Left colon (tissue), 2 donors: ENCODE data around the gene CXCL11. TPM values are rescaled to one million over a fixed set of nuclear protein-coding genes. Genes with fewer than 3 reads are reported as not detected.
"Not testable (repeated sequence)": the region's sequence is repeated elsewhere in the genome, so short reads cannot be mapped to it uniquely, and the experiment has no call there.

Experiments used
- ATAC-seq: fragments of 200-7000 bp; cut with Tn5 transposase; one replicate; pipeline ENCODE4 v1.9.1; 2020; ENCODE audit warnings: mild to moderate bottlenecking, moderate library complexity
- DNase-seq, 2 donors: peaks; one replicate each; pipeline ENCODE4 v3.0.0-alpha.2; 2020
- intact Hi-C, 2 donors: fragments of 100-400 bp; cut with DNase I in 1 of 2; cut with micrococcal nuclease in 1 of 2; formaldehyde crosslinking; loops; one replicate each; pipeline versions ENCODE4 v1.11.2 to v1.14.0; 2022; cut with DNase I, micrococcal nuclease
- total RNA-seq, 2 donors: library from RNA; stranded (reverse); fragmentation: NEBNext Ultra II Directional; extraction: Animal tissue kit (Norgen Biotek cat#: 25700); gene quantifications; one replicate each; pipeline ENCODE4 v1.2.1, GENCODE V29; 2021
- donor health status: DM: no; HTN: no; CAD: no.
- donor health status: DM: yes; HTN: yes; CAD: no.

CXCL11 gene
- total RNA-seq, 2 donors from 2014 or later, result 0.36 to 0.46 TPM

GRCh38 chr4:76009311-76009710 is 26.6 kb downstream of the CXCL11 start:
- intact Hi-C loops, result no loop called here
- ATAC-seq (no peak), DNase-seq (no peak)

DNA sequence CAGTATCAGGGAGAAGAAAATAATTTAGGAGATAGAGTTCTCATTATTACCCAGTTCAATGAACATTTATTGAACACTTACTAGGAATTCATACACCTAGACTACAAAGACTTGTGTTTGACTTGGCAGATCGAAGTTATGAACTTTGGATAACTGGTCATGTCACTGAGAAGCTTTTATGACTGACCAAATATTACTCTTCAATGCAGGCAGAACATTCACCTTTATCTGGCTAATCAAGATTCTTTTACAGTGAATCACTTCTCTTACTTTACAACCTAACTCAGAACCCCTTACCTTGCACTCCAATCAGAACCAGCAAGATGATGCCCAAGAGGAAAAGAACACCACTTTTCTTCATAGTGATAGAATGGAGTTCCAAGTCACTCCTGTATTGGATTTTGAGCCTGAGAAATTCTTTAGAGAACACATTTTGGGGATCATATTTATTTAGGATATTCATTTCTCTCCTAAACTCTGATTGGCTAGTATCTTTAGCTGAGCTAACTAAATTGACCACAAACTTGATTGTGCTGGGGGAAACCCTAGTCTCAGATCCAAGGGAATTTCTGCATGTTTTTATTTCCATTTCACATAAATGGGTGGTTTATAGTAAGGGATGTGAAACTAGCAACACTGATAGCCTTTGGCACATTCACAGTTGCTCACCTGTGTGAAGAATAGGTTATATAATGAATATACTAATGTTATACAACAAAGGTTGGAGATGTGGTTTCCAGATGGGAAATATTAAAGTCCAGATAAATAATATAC is 28.6 kb downstream of the CXCL11 start, which contains the start of gene CXCL9:
CXCL9 (minus strand) TSS at position 421 of the 774 bp plus-strand sequence; CDS start at position 361, 60 bp downstream.
- no peak for DNase-seq
- intact Hi-C loops, result no loop called here
- ATAC-seq, result peak; percentile 89

GRCh38 chr4:76003620-76004019 is 32.2 kb downstream of the CXCL11 start:
- ATAC-seq (no peak), DNase-seq (no peak)
- intact Hi-C loops, result no loop called here

DNA sequence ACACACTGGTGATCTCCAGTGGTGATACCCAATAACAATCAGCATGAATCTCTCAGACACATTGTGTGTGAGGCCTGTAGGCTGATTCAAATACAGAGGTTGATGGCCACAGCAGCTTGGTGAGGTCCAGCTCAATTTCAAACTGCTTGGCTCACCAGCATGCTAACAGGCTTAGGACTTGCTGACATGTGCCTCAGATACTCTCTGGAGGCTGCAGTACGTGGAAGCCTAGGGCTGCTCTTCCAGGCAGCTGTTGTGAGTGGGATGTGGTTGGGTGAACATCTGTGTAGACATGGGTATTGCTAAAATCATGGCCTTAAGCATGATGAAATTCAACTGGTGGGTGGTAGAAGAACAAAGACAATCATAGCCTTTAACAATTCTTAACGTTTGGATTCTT is 32.8 kb downstream of the CXCL11 start:
- ATAC-seq (no peak), DNase-seq (no peak)

DNA sequence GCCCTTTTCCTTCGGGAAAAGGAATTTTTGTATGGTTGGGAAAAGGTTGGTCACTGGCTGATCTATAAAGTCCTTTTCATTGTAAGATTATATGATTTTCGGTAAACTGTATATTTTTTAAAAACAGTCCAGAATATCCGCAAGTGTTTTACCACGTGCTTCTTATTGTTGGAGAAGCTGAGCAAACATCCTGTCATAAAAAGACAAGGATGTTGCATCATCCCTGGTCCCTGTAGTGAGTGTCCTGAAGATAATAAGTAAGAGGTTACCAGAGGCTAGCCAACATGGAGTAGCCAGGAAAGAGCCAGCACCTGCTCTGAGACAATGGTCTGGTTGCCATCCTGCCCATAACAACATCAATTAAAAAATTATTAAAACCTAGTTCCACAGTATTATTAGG is 33.7 kb downstream of the CXCL11 start:
- intact Hi-C loops, result no loop called here
- ATAC-seq, result peak; percentile 88
- no peak for DNase-seq

More for the DNA sequence above, 32.8 kb downstream of the CXCL11 start:
- intact Hi-C loops, result no loop called here

GRCh38 chr4:76001700-76002099 is 34.2 kb downstream of the CXCL11 start:
- intact Hi-C loops, result no loop called here
- peak; percentile 34 for ATAC-seq

GRCh38 chr4:76000279-76000678 is 35.6 kb downstream of the CXCL11 start:
- ATAC-seq, result no peak
- no peak for DNase-seq

More at GRCh38 chr4:76001700-76002099, 34.2 kb downstream of the CXCL11 start:
- DNase-seq, result no peak

DNA sequence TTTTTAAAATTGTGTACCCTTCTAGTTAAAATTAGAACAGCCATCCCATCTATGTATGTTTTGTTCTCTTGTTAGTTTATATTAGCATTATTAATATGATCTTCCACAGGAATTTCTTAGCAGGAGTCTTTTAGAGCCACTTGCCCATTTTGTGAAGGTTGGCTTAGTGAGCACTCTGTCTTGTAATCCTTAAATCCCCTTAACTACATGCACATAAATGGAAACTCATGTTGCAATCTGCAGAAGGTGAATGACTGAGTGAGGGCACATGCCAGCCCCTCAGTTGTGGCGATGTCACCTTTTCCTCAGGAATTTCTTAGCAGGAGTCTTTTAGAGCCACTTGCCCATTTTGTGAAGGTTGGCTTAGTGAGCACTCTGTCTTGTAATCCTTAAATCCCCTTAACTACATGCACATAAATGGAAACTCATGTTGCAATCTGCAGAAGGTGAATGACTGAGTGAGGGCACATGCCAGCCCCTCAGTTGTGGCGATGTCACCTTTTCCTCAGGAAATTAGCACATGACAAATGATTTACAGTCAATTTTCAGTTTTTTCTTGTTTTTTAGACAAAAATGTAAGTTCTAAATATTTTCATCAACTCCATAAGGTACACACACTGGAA is 37.2 kb downstream of the CXCL11 start:
- not testable (repeated sequence) for DNase-seq, ATAC-seq
- intact Hi-C loops, result loop anchor here in 1 of 2 donors (5.0 kb wide), 1 partner anchor 69 kb away; no protein-coding TSS in a partner anchor

More at GRCh38 chr4:76000279-76000678, 35.6 kb downstream of the CXCL11 start:
- intact Hi-C loops, result no loop called here

- intact Hi-C loops, result loop anchor here (2.0 to 5.0 kb wide), 2 partner anchors 69 kb away; no protein-coding TSS in a partner anchor
- no peak for DNase-seq
- no peak for ATAC-seq
These were observed 37.9 kb downstream of the CXCL11 start for GRCh38 chr4:75997946-75998345.

- DNase-seq, result no peak
- intact Hi-C loops, result loop anchor here (2.0 to 5.0 kb wide), 2 partner anchors 70 kb away; no protein-coding TSS in a partner anchor
- no peak for ATAC-seq
These were observed 38.8 kb downstream of the CXCL11 start for GRCh38 chr4:75997081-75997480.

- intact Hi-C loops, result loop anchor here (2.0 to 5.0 kb wide), 2 partner anchors 71 to 72 kb away; no protein-coding TSS in a partner anchor
- DNase-seq, result no peak
These were observed 40.1 kb downstream of the CXCL11 start for GRCh38 chr4:75995727-75996126.

GRCh38 chr4:75992462-75992861 is 43.4 kb downstream of the CXCL11 start:
- ATAC-seq (no peak), DNase-seq (no peak)
- intact Hi-C loops, result no loop called here

More at GRCh38 chr4:75995727-75996126, 40.1 kb downstream of the CXCL11 start:
- ATAC-seq, result peak; percentile 64

DNA sequence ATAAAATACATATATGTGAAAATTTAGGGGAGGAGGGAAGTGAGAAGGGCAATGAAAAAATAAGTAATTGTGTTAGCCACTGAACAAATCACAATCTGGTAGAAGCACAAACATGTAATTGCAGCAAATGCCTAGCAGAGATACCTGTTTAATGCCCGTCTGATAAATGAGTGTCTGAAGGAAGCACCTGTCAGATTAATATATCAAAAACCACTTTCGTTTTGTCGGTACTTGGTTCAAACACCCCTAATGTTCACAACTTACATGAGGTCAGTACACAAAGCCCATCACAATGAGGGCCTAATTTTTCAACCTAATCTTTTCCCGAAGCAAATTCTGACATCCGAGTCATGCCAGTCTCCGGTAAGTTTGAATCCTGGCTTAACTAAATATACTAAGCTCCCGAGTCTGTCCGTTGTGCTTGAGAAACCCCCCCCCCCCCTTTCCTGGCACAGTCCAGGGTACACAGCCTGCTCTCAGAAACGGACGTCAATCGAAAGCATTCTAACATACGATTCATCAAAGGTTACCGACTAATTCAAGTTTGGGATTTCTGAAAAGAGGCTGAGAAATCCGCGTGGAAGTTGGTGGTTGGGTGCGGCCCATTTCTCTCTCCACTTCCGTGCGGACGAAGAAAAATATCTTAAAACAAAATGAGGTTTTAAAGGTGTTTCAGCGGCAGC is 45.9 kb downstream of the CXCL11 start:
- ATAC-seq (peak; percentile 25), DNase-seq (no peak)
- intact Hi-C loops, result no loop called here

DNA sequence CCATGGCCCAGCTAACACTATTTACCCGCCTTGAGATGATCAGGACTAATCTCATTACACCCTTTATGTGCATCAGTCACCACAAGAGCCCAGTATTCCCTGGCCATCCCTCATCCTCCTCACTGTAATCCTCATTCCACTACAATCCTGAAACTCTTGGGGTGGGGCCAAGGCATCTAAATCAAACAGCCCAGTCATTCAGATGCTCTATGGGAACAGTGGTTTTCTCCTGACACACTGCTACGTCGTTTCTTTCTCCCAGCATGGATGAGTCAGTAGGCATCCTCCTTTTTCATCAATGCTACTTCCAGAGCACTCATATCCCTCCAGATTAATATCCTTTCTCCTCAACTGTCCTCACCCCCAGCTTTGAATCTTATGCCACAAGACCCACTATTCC is 50.8 kb downstream of the CXCL11 start:
- no peak for DNase-seq
- no peak for ATAC-seq
- intact Hi-C loops, result no loop called here

Other genes starting within 250 kb of the CXCL11 start
- not detected for gene PPEF2, start 133.6 kb downstream of the CXCL11 start, total RNA-seq
- gene NAAA, start 95.1 kb downstream of the CXCL11 start, total RNA-seq, result 100 to 1,000 TPM; 154 to 156 TPM
- gene SDAD1, start 45.1 kb downstream of the CXCL11 start, total RNA-seq, result 10 to 100 TPM; 23.0 to 28.8 TPM
- 1 to 10 TPM; 1.1 to 1.3 TPM for gene CXCL9, start 28.6 kb downstream of the CXCL11 start, total RNA-seq
- gene CXCL10, start 12.6 kb downstream of the CXCL11 start, total RNA-seq, result 1 to 10 TPM; 2.5 to 3.2 TPM
- gene ART3, start 38.6 kb upstream of the CXCL11 start, total RNA-seq, result 1 to 10 TPM; 1.1 to 3.6 TPM
- 10 to 100 TPM; 27.1 to 36.7 TPM for gene NUP54, start 112.3 kb upstream of the CXCL11 start, total RNA-seq
- 100 to 1,000 TPM; 176 to 179 TPM for gene SCARB2, start 177.8 kb upstream of the CXCL11 start, total RNA-seq
- gene FAM47E, start 215.7 kb upstream of the CXCL11 start, total RNA-seq, result 1 to 10 TPM; 6.1 to 6.5 TPM